Ishikawa (cell line): Measurements from ENCODE around the gene SETDB1.

ENCODE experiments used
- CEBPB ChIP-seq: IDR thresholded peaks from 2 replicates; pipeline ENCODE4 v1.6.1; 2012
- CREB1 ChIP-seq: IDR thresholded peaks from 2 replicates; pipeline ENCODE4 v1.6.1; 2012; ENCODE audit warnings: low read depth
- EP300 ChIP-seq: IDR thresholded peaks from 2 replicates; pipeline ENCODE4 v1.6.1; 2012; ENCODE audit warnings: borderline replicate concordance
- FOXM1 ChIP-seq: IDR thresholded peaks from 2 replicates; pipeline ENCODE4 v1.6.1; 2012; ENCODE audit warnings: low read depth, borderline replicate concordance
- TF ChIP-seq, protein P1 (sequence below): IDR thresholded peaks from 2 replicates; pipeline ENCODE4 v1.6.1; 2012

DNA sequence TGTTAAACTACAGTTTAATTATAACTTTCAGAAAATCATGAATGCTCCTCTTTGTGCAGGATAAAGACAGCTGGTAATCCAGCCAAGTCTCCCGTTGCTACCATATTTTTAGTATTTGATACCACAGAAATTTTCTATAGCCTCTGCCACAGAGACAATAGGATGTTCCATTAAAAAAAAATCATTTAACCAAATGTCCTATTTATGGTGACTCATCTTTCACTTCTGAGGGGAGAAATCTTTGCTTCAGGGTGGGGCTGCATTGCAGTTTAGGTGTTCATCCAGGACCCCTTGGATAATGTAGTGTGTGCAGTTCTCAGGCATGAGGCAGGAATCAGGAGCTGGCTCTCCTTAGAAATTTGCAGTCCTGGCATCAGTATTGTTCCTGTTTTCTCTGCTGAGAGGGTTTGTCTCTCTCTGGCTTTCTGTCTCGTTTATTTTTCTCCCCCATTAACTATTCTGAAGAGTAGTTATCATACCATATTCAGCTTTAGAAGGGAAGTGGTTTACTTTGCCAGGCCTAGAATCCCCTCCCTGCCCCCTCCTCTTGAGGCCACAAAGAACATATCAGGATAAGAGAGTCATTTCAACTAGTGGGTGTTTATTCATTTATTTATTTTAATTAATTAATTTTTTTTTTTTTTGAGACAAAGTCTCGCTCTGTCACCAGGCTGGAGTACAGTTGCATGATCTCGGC lies 85.1 kb downstream of the SETDB1 start:
- TF ChIP-seq EP300 = no peak
- no peak for TF ChIP-seq FOXM1
- no peak for TF ChIP-seq CEBPB
- no peak for TF ChIP-seq CREB1
- TF ChIP-seq, protein P1, sequence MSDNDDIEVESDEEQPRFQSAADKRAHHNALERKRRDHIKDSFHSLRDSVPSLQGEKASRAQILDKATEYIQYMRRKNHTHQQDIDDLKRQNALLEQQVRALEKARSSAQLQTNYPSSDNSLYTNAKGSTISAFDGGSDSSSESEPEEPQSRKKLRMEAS = no peak
